ENCODE measurements around the gene ABCA1.
"Not testable (repeated sequence)": the region's sequence is repeated elsewhere in the genome, so short reads cannot be mapped to it uniquely, and the experiment has no call there.

ABCA1 gene

DNA sequence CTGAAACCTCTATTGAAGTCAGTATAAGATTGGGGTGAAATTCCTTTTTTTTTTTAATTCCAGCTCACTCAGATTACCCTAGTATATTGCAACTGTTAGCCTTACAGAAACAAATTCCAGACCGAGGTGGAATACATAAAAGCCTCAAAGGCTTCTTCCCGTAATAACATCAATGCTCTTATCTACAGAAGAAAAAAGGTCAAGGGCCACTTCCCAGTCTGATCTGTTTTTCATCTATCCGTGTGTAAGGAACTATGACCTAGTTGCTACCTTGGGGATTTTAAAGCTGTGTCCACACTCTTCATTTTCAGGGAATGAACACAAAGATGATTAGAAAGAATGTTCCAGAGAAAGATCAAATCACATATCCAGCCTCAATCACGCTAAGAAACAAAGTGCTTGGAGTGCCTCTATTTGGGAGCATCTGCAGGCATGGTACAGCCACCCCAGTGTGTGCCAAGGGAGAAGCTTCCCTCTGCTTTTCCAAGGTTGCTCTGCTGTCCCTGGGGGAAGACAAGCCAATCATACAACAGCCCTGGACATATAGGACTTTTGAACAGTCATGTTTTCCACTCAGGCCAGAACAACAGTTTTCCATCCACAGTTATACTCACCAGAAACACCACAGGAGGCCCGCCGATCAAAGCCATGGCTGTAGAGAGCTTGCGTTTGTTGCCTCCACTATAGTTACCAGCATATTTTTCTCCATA, 140.5 kb downstream of the ABCA1 start:
- no peak for DNase-seq

GRCh38 chr9:104786293-104786692, 141.7 kb downstream of the ABCA1 start:
- DNase-seq: no peak

- no peak for DNase-seq
These were observed 143.9 kb downstream of the ABCA1 start for GRCh38 chr9:104784098-104784497.

DNA sequence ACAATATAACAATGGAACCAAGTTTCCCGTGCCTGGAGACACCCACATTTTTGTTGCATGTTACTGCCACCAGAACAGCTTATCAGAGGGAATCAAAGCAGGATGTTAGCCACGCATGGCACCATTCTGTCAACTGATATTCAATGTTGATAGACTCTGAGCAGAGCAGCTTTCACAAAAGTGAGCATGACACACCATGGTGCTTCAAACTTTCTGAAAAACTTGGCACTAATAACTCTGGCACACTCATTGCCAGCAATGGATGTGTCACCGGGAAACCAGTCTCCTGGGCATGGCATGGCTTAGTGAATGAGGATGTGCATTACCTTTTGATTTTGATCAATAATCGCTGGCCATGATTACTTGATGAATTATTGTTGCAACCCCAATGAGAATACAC, 144.4 kb downstream of the ABCA1 start:
- DNase-seq: no peak

DNA sequence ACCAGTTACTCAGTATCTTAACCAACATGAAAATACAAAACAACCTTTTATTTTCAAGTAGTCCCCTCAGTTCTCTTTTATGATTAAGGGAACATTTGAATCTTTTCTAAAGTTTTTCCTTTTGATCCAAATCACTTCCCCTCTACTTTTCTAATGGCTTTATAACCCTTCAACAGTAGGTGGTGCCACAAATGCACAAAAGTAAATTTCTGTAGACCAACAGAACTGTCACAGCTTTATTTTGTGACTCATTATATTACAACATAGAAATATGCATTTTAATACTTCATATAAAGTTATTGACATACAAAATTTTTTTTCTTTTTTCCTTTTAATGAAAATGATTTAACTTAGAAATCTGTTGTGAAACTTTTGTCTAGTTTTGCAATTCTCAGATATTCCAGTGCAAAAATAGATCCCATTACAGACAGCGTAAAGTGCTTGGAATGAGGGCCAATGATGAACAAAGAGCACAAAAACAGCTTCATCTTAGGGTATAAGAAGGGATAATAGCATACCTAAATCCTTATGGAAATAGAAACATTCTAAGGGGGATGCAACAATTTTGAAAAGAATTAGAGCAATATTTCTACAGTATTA, 147.1 kb downstream of the ABCA1 start:
- peak; percentile 10 for DNase-seq

GRCh38 chr9:104779946-104780535, 147.9 kb downstream of the ABCA1 start:
- no peak for DNase-seq

GRCh38 chr9:104779334-104779733, 148.6 kb downstream of the ABCA1 start:
- no peak for DNase-seq

GRCh38 chr9:104778802-104779201, 149.2 kb downstream of the ABCA1 start:
- no peak for DNase-seq

DNA sequence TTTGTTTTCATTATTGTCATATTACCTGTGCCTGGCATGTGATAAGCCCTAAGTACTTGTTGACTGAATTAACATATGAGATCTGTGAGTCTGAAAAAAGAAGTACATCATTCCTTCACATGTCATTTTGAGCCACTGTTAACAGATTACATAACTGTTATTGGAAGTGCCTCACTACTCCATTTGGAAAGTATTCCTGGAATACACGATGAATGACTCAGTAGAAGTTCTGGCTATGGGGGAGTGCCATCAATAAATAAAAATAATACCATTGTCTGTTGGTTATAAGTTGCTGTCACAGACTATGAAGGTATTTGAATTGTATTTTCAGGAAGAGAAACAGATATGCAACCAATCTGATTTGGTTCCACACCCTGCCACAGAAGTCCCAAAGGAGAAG, 151.2 kb downstream of the ABCA1 start:
- no peak for DNase-seq

- no peak for DNase-seq
These were observed 152.0 kb downstream of the ABCA1 start for GRCh38 chr9:104775976-104776375.

GRCh38 chr9:104775574-104775936, 152.4 kb downstream of the ABCA1 start:
- no peak for DNase-seq

DNA sequence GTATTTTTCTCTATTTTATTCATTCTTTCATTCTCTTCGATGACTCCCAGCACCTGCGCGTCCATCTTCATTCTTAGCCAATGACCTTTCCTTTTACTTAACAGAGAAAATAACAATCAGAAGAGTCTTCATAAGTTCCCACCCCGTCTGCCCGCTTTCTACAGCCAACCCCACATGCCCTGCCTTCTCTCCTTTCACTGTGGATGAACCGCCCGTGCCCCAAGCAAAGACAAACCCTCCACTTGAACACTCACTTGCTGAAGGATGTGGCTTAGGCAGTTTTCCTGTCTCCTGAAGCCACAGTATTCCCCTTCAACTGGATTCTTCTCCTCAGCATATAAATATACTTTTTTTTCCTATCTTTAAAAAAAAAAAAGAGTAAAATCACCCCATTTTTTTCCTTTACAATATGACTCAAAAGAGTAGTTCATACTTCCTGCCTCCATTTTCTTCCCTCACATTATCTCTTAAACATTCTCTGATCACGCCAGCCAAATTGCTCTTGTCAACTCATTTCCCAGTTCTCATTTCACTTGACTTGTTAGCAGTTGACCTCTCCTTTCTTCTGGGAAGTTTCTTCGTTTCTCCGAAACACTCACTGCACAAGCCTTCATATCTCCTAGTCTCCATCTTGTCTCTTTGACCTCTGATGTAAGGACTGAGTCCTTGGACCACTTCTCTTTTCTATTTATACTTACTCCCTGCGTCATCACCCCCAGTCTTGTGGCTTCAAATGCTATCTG, 153.0 kb downstream of the ABCA1 start:
- no peak for DNase-seq

DNA sequence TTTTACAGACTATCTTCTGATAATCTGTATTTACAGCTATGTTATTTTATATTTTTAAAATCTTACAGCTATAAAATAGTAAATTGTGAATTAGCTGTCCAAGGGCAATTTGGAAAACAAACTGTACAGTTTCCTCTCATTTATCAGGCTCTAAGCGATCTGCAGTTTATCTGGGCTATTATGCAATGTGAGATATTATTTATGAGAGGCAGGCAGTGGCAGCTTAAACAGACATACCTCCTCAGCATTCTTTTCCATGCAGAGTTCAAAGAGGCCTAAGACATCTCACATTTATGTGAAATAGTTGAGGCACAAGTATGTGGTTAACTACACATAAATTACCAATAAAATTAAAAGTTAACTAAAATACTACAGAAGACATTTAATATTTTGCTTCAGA, 153.8 kb downstream of the ABCA1 start:
- DNase-seq: no peak

GRCh38 chr9:104772714-104773510, 155.0 kb downstream of the ABCA1 start:
- no peak for DNase-seq

DNA sequence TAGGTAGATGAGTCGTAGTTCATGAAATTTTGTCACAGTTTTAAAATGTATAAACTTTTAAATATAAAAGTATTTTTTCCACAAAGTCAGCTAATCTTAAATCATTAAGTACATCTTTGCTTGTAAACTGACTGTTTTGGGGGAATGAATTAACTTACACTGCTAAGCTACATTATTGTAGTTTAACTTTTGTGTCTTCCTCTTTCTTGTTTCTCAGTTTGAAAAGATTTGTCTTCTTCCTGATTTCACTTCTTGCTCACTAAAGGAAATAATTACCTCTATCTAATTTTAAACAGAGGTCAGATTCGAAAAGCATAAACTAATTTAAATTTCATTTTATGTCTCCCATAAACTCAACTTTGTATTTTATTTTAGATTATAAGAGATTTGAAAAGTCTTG, 158.3 kb downstream of the ABCA1 start:
- no peak for DNase-seq

GRCh38 chr9:104769029-104769428, 158.9 kb downstream of the ABCA1 start:
- DNase-seq: not testable (repeated sequence)

DNA sequence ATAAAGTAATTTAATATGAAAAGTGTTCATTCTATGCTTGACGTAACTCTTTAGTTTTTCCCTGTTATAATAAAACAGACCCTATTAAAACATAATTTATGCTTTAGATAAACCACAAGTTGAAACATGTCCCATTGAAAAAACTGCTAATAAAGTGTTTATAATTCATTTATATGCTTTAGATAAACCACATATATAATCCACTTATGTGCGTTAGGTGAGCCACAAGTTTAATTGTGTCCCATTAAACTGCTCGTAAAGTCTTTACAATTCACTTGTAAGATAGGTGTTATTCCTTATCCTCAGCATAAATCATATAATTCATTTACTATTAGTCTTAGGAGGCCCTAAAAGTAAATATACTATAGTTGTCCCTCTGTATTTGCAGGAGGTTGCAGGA, 160.4 kb downstream of the ABCA1 start:
- no peak for DNase-seq

GRCh38 chr9:104766025-104766424, 161.9 kb downstream of the ABCA1 start:
- DNase-seq: no peak

DNA sequence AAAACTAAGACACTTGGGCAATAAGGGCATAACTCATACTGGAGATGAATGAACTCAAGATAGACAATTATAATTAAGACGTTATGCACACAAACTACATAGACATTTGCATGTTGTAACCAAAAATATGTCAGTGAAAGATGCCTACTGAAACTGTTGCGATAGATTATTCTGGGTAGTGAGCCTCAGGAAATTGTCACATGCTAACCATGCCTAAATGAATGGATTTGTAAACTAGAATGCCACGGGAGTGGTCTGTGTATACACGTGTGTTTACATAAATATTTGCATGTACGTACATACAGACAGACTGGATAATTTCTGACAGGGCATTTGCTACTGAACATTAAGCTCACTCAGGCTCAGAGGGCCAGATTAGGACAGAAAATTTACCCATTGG, 162.8 kb downstream of the ABCA1 start:
- no peak for DNase-seq

- no peak for DNase-seq
These were observed 169.0 kb downstream of the ABCA1 start for GRCh38 chr9:104758974-104759373.

GRCh38 chr9:104750185-104750767, 177.7 kb downstream of the ABCA1 start:
- no peak for DNase-seq

DNA sequence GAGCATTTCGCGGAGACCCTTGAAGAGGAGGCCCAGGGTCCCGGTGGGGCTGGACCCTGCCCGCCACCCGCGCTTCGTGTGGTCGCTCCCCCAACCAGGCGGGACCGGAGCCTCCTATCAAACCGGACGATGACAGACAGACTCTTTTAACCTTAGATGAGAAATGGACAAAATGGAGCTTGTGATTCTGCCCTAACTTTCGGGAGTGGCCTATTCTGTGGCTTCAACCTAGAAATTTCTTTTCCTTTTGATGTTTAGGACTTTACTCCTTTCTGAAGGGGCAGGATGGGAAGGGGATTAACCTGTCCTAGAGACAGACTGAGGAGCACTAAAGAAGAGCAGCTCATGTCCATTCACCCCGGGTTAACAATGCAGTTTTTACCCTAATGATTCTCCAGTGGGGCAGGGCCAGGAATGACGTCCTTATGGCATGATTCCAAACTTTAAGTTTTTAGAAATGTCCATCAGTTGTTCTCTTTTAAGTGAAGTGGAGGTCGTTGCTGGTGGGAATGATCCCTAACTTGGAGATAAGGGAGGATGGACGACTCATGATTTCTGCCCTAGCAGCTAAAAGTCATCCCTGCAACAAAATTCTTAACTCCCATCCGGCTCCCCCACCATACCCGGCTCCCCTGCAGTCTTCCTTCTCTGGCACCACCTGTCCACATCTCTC, 179.5 kb downstream of the ABCA1 start:
- no peak for DNase-seq
